Epidermal melanocyte (primary cell): ENCODE data around the gene USP25.
"Not testable (repeated sequence)": the region's sequence is repeated elsewhere in the genome, so short reads cannot be mapped to it uniquely, and the experiment has no call there.

Experiments used
- DNase-seq: peaks from one replicate; pipeline ENCODE4 v3.0.0; 2011; ENCODE audit warnings: low spot score; ENCODE audit not compliant: insufficient read length

Gene USP25

DNA sequence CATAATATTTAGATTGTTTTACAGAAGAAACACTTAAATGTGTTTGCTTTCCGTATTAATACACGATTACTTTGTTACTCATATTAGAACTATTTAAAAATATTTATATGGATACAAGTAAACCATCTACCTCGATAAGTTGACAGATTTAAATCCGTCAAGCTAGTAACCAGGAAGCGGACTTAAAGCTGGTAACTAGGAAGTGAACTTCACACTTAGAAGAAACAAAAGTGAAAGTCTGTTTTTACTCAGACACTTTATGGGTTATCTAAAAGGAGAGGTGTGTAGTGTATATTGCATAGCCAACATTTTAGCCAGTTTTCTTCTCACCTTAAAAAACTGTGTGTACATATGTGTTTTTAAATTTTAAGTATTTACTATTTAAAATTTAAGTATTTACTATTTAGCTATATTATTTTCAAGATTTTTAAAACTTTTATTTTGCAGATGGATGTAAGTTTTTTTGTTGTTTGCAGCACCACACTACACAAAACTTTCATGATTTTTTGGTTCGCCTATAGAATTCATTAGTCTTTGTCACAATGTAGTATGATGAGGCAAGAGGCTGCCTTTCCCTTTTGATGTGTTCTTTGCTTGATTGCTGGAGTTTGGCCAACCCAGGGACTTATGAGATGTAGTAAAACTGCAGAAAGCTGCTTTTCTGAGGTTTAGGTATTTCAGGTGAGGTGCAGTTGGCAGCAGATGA lies 2.7 kb downstream of the USP25 start:
- no peak for DNase-seq

DNA sequence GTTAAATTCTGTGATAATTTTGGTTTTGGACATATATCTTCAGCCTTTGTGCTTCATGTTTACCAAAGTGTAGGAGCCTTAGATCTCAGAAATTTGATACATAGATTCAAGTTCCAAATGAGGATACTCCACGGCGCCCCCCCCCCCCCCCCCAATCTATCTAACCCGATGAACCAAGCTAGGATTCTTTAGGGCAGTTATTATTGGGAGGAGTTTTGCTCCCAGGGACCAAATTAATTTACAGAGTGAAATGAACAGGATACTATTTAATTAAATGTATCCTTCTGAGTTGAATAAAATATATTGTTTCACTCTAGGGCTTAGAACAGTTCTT lies 3.2 kb downstream of the USP25 start:
- no peak for DNase-seq

DNA sequence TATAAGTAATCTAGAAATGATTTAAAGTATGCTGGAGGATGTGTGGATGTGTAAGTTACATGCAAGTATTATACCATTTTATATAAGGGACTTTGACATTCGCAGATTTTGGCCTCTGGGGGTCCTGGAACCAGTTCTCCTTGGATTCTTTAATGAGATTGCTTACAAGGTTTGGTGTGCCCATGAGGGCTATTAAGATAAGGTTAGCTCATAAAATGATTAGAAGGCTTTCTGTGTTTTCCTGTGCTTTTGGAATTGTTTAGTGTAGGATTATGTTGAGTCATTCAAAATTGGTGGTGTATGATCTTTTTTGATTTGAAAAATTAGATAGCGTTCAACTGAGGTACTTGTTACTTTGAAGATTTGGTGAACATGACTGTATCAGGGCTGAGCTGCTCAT lies 5.6 kb downstream of the USP25 start:
- DNase-seq = no peak

DNA sequence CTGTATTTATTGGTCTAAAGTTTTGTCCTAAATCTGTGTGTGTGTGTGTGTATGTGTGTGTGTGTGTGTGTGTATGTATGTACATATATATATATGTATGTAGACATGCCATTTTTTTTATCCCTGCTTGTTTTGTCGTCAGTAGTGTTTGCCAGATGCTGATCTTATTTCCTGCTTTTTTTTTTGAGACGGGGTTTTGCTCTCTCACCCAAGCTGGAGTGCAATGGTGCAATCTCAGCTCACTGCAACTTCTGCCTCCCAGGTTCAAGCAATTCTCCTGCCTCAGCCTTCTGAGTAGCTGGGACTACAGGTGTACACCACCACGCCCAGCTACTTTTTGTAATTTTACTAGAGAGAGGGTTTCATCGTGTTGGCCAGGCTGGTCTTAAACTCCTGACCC lies 6.1 kb downstream of the USP25 start:
- not testable (repeated sequence) for DNase-seq

DNA sequence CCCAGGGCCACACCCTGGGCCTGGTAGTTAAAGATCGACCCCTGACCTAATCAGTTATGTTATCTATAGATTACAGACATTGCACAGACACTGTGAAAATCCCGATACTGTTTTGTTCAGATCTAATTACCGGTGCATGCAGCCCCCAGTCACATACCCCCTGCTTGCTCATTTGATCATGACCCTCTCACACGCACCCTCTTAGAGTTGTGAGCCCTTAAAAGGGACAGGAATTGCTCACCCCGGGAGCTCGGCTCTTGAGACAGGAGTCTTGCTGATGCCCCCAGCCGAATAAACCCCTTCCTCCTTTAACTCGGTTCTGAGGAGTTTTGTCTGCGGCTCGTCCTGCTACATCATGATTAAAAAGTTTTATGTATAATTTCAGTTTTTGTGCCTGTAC lies 9.0 kb downstream of the USP25 start:
- DNase-seq = not testable (repeated sequence)

DNA sequence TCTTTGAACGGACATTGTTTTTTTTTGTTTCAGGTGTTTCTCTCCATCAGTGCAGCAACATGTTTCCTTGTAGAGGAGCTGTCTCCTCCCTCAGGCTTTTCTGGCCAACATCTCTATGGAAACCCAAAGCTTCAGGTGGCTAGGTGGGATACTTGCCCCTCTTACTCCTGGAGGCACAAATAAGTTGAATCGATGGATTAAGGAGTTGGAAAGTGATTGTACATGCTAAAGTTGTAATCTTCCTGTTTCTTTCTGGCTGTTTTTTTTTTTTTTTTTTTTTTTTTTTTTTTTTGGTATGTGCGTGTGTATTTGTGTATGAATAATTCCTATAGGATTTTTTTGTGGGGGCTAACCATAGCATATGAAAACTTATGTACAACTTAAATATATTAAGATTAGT lies 10.6 kb downstream of the USP25 start:
- no peak for DNase-seq

DNA sequence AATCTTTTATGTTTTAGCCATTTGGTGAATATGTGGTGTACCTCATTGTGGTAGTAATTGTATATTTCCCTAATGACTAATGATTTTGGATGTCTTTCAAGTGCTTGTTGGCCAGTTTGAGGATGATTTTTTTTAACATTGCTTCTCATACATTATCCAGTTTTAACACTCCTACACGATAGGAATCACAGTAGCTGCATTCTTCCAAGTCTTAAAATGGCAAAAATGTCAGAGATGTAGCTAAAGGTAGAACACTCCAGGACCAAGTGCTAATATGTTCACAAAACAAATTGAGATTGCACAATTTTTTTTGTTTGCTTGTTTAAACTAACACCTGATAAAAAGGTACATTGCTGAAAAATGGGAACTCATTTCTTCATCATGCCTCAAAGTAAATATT lies 11.7 kb downstream of the USP25 start:
- DNase-seq = no peak

DNA sequence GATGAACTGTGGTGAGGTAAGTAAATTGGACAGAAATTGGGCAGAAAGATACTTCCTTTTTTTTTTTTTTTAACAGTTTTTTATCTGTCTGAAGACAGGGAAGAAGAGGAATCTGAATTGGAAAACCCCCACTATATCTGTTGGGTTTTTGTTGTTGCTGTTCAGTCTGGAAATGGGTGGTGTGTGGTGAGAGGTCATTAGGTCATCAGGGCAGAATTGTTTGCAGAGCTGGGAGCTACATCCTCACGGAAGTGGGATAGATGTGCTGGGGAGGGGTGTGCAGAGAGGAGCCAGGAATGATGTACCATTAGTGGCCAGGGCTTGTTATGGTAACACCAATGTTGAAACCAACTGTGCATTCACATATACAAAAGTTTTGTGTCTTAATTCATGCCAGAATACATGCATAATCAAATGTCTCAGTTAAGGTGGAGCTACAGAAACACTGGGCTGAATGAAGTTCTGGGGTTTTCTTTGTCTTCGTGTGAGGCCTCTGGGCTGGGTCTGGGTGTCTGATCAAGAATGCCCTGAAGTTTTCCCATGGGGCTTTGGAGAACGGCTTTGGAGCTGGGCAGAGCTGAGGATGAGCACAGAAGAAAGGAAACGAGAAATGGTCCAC lies 12.4 kb downstream of the USP25 start:
- DNase-seq = no peak

DNA sequence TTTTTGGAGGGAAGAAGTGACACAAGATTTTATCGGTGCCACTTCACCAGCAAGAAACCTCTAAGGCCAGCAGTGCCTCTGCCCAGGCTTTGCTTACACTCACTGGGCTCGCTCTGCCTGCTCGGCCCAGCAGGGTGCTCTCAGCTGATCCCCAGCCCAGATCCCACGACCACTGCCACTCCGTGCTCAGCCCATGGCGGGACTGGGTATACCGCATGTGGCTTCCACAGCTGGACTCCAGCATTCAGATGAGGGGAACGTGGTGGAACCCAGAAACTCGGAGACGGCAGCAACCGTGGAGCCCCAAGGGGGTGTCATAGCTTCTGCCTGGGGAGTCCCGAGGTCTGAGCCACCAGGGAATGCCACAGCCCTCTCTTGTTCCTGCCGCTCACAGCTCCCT lies 12.9 kb downstream of the USP25 start:
- DNase-seq = no peak

DNA sequence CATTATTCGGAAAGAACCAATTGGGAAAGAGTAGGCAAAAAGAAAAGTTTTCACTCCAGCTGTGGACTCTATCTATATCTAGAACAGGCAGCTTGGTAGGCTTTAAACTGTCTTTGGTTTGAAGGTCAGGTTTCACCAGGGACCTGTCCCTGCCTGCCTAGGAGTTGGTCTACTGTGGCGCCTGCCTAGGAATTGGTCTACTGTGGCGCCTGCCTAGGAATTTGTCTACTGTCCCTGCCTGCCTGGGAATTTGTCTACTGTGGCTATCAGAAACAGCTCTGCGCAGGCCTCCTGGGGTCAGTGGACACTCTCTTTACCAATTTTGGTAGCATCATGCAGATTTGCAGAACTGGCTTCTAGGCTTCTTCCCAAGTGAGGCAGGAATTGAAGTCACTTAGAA lies 13.8 kb downstream of the USP25 start:
- no peak for DNase-seq

DNA sequence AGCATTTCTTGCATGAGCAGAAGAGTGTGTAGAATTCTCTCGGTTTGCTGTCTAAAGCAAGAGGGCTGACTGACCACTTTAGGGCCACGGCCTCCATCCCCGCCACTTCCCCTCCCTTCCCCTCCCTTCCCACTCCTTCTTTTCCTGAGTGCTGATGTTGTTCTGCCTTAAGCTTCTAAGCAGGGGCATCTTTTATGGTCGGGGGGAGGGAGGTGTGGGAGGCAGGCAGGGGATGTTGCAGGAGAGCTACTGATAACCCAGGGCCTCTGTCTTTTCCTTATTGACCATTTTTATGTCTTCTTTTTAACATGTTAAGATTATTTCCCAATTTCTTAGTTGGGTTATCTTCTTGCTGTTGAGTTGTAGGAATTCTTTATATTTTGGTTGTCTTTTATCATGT lies 15.1 kb downstream of the USP25 start:
- no peak for DNase-seq

DNA sequence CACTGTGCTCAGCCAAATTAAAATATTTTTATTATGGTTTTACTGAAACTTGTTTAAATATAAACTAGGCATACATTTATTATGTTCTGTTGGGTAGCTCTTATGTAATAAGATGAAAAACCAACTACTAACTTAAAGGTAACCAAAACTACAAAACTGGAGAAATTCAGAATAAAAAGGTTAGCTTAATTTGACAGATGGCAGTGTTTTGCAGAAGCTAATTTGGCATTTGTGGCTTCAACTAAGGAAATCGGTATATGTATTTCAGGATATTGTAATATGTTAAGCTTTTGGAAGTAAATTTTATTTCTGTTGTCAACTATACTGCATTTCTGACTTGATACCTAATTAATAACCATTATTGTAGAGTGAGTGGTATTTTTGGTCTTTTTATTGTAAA lies 18.8 kb downstream of the USP25 start:
- no peak for DNase-seq

DNA sequence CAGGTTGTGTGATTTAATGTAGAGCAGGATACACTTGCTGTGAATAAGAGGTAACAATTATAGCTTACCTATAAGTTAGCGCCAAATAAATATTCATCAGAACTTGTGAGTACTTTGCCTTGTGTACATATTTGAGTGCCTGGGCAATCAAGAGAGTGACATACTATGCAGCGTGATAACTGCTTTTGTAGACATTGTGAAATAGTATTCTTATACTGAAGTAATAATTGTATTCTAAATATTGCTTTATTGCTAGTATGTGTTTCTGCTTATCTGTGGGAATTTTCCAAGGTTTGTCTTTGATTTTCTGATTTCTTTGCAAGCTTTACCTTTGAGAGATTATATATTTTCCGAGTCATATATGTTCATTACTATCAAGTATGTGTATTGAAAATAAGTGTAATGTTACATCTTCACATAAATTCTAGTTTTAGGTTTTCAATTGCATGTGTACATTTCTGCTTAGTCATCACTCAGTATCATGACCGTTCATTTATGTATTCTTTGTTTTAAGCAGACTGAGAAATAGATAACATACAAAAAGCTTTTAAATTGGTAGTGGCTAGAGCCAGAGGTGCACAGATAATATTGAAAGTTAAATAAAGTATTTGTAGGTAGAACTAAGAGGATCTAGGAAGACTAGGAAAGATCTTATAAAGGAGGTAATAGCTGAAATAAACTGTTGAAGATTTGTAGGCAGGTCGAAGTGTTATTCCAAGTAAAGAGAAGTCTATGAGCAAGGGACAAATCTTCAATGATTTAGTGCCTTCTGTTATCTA lies 19.5 kb downstream of the USP25 start:
- no peak for DNase-seq

DNA sequence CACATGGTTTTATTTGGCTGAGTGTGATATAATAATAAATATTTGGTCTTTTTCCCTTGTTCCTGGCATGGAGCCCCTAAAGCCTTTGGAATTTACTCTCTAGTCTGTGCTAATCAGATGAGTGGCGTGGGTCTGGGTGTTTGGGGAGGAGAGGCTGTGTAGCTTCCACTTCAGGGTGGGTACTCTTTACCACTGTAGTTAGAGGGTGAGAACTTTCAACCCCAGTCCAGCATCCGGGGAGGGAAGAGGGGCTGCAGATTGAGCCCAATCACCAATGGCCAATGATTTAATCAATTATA lies 20.0 kb downstream of the USP25 start:
- no peak for DNase-seq

DNA sequence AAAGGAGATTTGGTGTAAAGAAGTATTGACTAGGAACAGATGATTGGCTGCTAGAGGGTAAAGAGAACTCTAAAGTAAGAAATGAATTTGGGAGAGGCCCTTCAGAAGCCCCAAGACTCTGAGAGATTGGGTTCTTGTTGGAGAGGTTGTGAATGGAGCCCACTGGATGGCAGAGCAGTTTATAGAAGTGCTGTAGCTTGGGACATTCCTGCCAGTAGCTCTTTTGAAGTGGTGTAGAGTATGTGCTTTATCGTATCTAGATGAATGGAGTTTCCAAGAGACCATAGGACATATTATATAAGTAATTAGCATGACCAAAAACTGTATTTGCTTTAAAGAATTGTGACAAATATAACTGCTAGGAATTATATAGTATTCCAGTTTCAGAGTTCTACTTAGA lies 21.3 kb downstream of the USP25 start:
- DNase-seq = no peak

DNA sequence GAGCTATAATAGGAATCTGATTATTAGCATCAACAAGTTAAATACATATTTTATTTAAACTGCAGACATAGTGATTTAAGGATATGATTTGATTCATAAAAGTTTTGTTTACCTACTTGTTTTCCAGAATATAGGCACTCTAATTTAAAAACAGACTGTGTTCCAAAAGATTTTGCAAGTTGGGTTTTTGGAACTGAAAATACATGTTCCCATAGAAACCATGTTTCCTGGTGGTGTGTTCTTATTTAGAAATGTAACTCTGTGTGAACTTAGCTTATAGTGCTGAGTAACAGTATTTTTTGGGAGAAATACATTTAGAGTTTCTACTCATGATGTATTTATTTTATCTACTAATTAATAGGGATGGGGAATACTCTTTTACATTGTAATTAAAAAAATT lies 21.8 kb downstream of the USP25 start:
- no peak for DNase-seq

DNA sequence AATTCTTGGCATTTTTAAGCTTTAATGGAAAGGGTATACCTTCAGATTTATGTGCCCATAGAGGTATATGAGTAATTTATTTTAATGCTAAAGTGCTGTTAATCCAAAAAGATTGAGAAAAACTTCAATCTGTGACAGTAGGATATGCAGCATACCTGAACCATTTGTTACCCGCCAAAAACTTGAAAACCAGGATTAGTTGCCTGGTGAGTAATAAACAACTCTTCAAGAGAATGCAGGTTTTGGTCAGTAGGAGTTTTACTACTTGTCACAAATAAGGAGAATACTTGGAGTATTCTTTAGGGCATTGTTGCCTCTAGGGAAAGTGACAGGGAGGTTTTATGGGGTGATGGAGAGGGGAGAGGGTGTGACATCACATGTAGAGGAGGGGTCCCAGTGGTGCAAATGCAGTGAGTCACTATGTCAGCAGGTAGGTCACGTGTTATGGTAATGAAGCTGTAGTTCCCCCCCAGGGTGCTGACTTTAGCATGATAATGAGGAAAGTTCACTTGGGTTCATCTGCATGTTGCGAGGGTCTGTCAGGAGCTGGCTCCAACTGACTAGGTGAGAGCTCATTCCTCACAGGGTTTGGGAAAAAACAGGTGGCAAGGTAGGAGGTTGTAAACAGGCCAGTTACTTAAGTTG lies 23.1 kb downstream of the USP25 start:
- DNase-seq = no peak

DNA sequence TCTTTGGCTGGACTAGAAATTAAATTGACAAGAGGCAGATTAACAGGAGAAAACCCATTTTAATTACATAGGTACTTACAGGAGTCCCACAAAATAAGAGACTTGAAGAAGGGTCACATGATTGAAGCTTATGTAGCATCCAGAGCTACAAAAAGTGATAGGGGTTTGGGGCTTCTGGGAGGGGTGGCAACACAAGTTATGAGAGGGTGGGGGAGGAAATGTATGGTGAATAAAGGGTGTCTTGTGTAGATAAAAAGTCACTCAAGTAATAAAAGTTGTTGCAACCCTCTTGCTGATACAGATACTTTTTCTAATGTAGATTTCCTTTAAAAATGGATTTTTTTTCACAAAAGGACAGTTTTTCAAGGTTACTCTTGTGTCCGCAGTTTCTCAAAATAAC lies 24.0 kb downstream of the USP25 start:
- no peak for DNase-seq

DNA sequence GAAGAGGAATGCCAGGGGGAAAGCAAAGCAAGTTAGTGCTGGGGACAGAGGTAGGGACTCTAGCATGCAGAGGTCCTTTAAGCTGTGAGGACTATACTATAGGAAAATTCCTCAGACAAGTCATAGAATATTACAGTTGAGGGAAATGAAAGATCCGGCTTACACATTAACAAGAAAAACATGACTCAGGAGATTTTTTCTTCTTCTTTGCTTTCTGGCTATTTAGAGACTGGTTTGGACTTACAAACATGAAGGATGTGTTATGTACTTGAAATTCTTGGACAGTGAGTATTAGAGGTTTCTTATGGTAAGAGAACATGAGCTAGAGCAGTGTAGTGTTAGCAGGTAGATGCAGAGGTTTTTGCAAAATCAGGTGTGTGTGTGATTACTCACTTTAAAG lies 24.9 kb downstream of the USP25 start:
- no peak for DNase-seq

DNA sequence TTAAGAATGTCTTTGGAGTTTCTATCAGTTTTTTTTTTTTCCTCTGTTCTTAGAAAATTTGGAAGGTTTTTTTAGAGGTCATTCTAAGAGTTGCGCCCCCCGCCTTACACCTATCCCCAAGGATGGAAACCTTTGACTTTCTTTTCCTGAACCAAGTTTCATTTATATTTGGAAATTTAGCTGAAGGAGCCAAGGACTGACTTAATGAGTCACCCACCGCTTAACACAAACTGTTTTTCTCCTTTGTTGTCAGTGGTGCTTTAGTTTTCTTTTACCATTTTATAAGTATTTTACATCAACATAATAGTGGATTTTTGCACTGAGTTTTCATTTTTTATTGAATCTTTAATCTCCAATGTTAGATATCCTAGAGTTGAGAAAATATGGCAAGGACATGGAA lies 25.3 kb downstream of the USP25 start:
- no peak for DNase-seq

DNA sequence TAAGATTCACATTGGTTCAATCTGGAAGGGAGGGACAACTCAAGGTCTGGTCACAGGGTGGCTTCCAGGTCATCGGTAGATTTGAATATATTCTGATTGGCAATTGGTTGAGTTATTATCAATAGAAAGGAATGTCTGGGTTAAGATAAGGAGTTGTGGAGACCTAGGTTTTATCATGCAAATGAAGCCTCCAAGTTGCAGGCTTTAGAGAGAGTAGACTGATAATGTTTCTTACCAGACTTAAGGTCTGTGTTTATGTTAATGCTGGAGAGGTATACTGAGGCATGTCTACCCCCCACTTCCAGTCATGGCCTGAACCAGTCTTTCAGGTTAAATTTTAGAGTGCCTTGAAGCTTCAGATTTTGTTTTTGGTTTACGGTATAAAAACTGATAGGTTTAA lies 29.7 kb downstream of the USP25 start:
- no peak for DNase-seq

DNA sequence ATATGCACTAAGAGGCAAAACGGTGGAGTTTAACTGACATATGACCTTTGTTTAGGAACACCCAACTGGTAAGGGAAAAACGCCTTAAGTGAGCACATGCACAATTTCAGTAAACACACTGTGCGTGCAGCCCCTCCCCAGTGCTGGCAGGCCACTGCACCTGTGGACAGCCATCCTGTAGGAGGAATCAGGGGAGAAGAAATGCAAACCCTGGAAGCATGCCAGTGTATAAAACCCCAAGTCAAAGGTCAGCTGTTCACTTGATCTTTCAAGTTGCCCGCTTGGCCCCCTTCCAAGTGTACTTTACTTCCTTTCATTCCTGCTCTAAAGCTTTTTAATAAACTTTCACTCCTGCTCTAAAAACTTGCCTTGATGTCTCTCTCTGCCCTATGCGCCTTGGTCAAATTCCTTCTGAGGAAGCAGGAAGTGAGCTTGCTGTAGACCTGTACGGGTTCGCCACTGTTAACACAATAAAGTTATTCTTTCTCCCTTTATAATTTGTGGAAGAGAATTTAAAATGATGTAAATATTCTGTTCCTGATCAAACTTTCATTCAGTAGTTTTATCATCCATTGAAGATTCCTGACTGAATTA lies 31.8 kb downstream of the USP25 start:
- no peak for DNase-seq
